HepG2 (cell line): ENCODE measurements around the gene CH25H. TPM values are rescaled to one million over a fixed set of nuclear protein-coding genes. Genes with fewer than 3 reads are reported as not detected.

Experiments used
- AGO1 ChIP-seq: fragments of 200-400 bp; formaldehyde crosslinking; IDR thresholded peaks from 2 replicates; pipeline ENCODE4 v1.6.1; 2017; ENCODE audit warnings: mild to moderate bottlenecking, low read depth, low read length, moderate library complexity; ENCODE audit not compliant: poor library complexity, severe bottlenecking
- ATM ChIP-seq: fragments of 450-650 bp; IDR thresholded peaks from 2 replicates; pipeline ENCODE4 v1.7.1; 2017; ENCODE audit warnings: mild to moderate bottlenecking, borderline replicate concordance
- BORCS8-MEF2B ChIP-seq: sonication (generic); formaldehyde crosslinking; IDR thresholded peaks from 2 replicates; pipeline ENCODE4 v1.8.0; 2022; ENCODE audit warnings: mild to moderate bottlenecking, missing genetic modification reagents
- DZIP1 ChIP-seq: sonication (generic); formaldehyde crosslinking; IDR thresholded peaks from 2 replicates; pipeline ENCODE4 v1.5.0; 2020; ENCODE audit warnings: mild to moderate bottlenecking, missing genetic modification reagents
- FOXA3 ChIP-seq: IDR thresholded peaks from 2 replicates; pipeline ENCODE4 v1.6.1; 2016; ENCODE audit warnings: missing genetic modification reagents, missing compliant biosample characterization
- HDAC6 ChIP-seq: fragments of 200-600 bp; sonication (generic); IDR thresholded peaks from 2 replicates; pipeline ENCODE4 v1.7.0; 2017; ENCODE audit warnings: mild to moderate bottlenecking, antibody characterized with exemption, low read length, low read depth
- MZF1 ChIP-seq: sonication (generic); formaldehyde crosslinking; IDR thresholded peaks from 2 replicates; pipeline ENCODE4 v1.8.1; 2023; ENCODE audit warnings: mild to moderate bottlenecking, missing genetic modification reagents, borderline replicate concordance
- NFE2L1 ChIP-seq: sonication (generic); formaldehyde crosslinking; IDR thresholded peaks from 2 replicates; pipeline ENCODE4 v1.4.0; 2020; ENCODE audit warnings: missing genetic modification reagents, mild to moderate bottlenecking, borderline replicate concordance
- RARA ChIP-seq: IDR thresholded peaks from 2 replicates; pipeline ENCODE4 v1.6.1; 2016; ENCODE audit warnings: missing genetic modification reagents, missing compliant biosample characterization
- SCMH1 ChIP-seq: sonication (generic); formaldehyde crosslinking; IDR thresholded peaks from 2 replicates; pipeline ENCODE4 v1.9.0; 2021; ENCODE audit warnings: missing genetic modification reagents, mild to moderate bottlenecking, borderline replicate concordance
- SMAD9 ChIP-seq: sonication (generic); formaldehyde crosslinking; IDR thresholded peaks from 2 replicates; pipeline ENCODE4 v1.5.1; 2020; ENCODE audit warnings: mild to moderate bottlenecking, missing genetic modification reagents
- TAF15 ChIP-seq: fragments of 200-400 bp; formaldehyde crosslinking; IDR thresholded peaks from one replicate; pipeline ENCODE4 v1.6.1; 2018; ENCODE audit warnings: mild to moderate bottlenecking, low read depth, low read length; ENCODE audit not compliant: poor library complexity, severe bottlenecking
- TARDBP ChIP-seq: sonication (generic); formaldehyde crosslinking; IDR thresholded peaks from 2 replicates; pipeline ENCODE4 v1.8.0; 2022; ENCODE audit warnings: mild to moderate bottlenecking, missing genetic modification reagents
- TEAD3 ChIP-seq: optimal IDR thresholded peaks from 2 replicates; pipeline ENCODE3; 2016; ENCODE audit warnings: borderline replicate concordance
- USF2 ChIP-seq, 2 experiments: sonication (generic) in 1 of 2; formaldehyde crosslinking in 1 of 2; IDR thresholded peaks; 2 replicates each; pipeline versions ENCODE4 v1.5.1 to v1.6.1; 2011 to 2020; ENCODE audit warnings: borderline replicate concordance in 1 of 2, low read depth in 1 of 2, low read length in 1 of 2, mild to moderate bottlenecking in 1 of 2, missing genetic modification reagents in 1 of 2, moderate library complexity in 1 of 2
- XBP1 ChIP-seq: sonication (generic); formaldehyde crosslinking; IDR thresholded peaks from 2 replicates; pipeline ENCODE4 v1.5.0; 2020; ENCODE audit warnings: missing genetic modification reagents
- ZBTB20 ChIP-seq: sonication (generic); formaldehyde crosslinking; IDR thresholded peaks from 2 replicates; pipeline ENCODE4 v1.8.1; 2023; ENCODE audit warnings: missing genetic modification reagents, low read depth, mild to moderate bottlenecking, borderline replicate concordance
- ZFP37 ChIP-seq: sonication (generic); formaldehyde crosslinking; IDR thresholded peaks from 2 replicates; pipeline ENCODE4 v1.4.0; 2020; ENCODE audit warnings: missing genetic modification reagents, borderline replicate concordance
- ZNF12 ChIP-seq: sonication (generic); formaldehyde crosslinking; IDR thresholded peaks from 2 replicates; pipeline ENCODE4 v1.5.0; 2020; ENCODE audit warnings: missing genetic modification reagents
- ZNF17 ChIP-seq: sonication (generic); formaldehyde crosslinking; IDR thresholded peaks from 2 replicates; pipeline ENCODE4 v1.5.0; 2020; ENCODE audit warnings: mild to moderate bottlenecking, missing genetic modification reagents
- ZNF232 ChIP-seq: sonication (generic); formaldehyde crosslinking; IDR thresholded peaks from 2 replicates; pipeline ENCODE4 v1.4.0; 2020; ENCODE audit warnings: missing genetic modification reagents, borderline replicate concordance
- ZNF251 ChIP-seq: sonication (generic); formaldehyde crosslinking; IDR thresholded peaks from 2 replicates; pipeline ENCODE4 v1.9.0; 2021; ENCODE audit warnings: mild to moderate bottlenecking, missing genetic modification reagents
- ZNF446 ChIP-seq: sonication (generic); formaldehyde crosslinking; IDR thresholded peaks from 2 replicates; pipeline ENCODE4 v1.5.0; 2020; ENCODE audit warnings: mild to moderate bottlenecking, missing genetic modification reagents
- ZNF547 ChIP-seq: sonication (generic); formaldehyde crosslinking; IDR thresholded peaks from 2 replicates; pipeline ENCODE4 v1.5.1; 2020; ENCODE audit warnings: mild to moderate bottlenecking, missing genetic modification reagents
- ZNF572 ChIP-seq: sonication (generic); formaldehyde crosslinking; IDR thresholded peaks from 2 replicates; pipeline ENCODE4 v1.5.1; 2020; ENCODE audit warnings: mild to moderate bottlenecking, missing genetic modification reagents
- ZNF777 ChIP-seq: sonication (generic); formaldehyde crosslinking; IDR thresholded peaks from 2 replicates; pipeline ENCODE4 v1.4.0; 2020; ENCODE audit warnings: missing genetic modification reagents
- polyA plus RNA-seq, 8 experiments: library from polyadenylated mRNA; depleted of rRNA in 3 of 8; stranded (reverse) in 7 of 8; unstranded in 1 of 8; fragments of >200 nt; fragmentation: Illumina TruSeq in 4 of 8; extraction: Trizol in 4 of 8; gene quantifications; 2 replicates each; pipeline versions ENCODE4 v1.2.1 to v1.2.3, GENCODE V29; 2011 to 2016; ENCODE audit warnings: low read depth in 4 of 8, missing spikeins in 1 of 8, mixed read lengths in 1 of 8; ENCODE audit not compliant: insufficient read depth in 1 of 8
- total RNA-seq, 5 experiments: library from RNA; depleted of rRNA; stranded (reverse); fragments of >200 nt; fragmentation: Illumina TruSeq; extraction: Trizol; gene quantifications; 2 replicates each; pipeline ENCODE4 v1.2.3, GENCODE V29; 2016; ENCODE audit warnings: low read depth in 1 of 5

Gene CH25H
- total and polyA plus RNA-seq, 2 of the 13 experiments (the other 11 are each of a cell fraction or from before 2014, with no cell fraction given), result not detected

GRCh38 chr10:89251409-89252224 is 44.5 kb upstream of the CH25H start, which contains the start of gene LIPA (continued):
- no peak for TF ChIP-seq DZIP1 (CRISPR knock-in tag)
- TF ChIP-seq SMAD9, result no peak
- TF ChIP-seq XBP1, result no peak
- 0 out of 2 replicates have a peak, but pooled peaks have one; percentile 40 for TF ChIP-seq BORCS8-MEF2B (CRISPR knock-in tag)
- TF ChIP-seq HDAC6, result no peak
- TF ChIP-seq ZFP37, result no peak
- TF ChIP-seq ZNF17, result no peak
- TF ChIP-seq ZNF547 (CRISPR knock-in tag), result peak; percentile 58; the same call in 1 of the 2 replicates
- no peak for TF ChIP-seq TARDBP (CRISPR knock-in tag)
- no peak for TF ChIP-seq FOXA3 (CRISPR knock-in tag)
- no peak for TF ChIP-seq ZNF12 (CRISPR knock-in tag)
- TF ChIP-seq ATM, result no peak
- TF ChIP-seq ZNF251 (CRISPR knock-in tag), result no peak
- no peak; the same call in 1 of the 2 replicates for TF ChIP-seq ZNF777
- TF ChIP-seq ZNF446 (CRISPR knock-in tag), result no peak
- TF ChIP-seq ZNF572 (CRISPR knock-in tag), result no peak
- TF ChIP-seq AGO1, result peak; percentile 72
- no peak for TF ChIP-seq TEAD3
- TF ChIP-seq TAF15, result no peak
- no peak for TF ChIP-seq USF2 (IDR thresholded peaks at IDR 0.05; ENCODE audit: low read depth, low read length)
- no peak for TF ChIP-seq USF2 (CRISPR knock-in tag; IDR thresholded peaks at IDR 0.05; ENCODE audit: borderline replicate concordance)
- no peak for TF ChIP-seq NFE2L1 (CRISPR knock-in tag)
- TF ChIP-seq MZF1 (CRISPR knock-in tag), result no peak
- TF ChIP-seq SCMH1 (CRISPR knock-in tag), result no peak
- no peak; the same call in 1 of the 2 replicates for TF ChIP-seq RARA (CRISPR knock-in tag)
- TF ChIP-seq ZBTB20 (CRISPR knock-in tag), result no peak
- no peak for TF ChIP-seq ZNF232 (CRISPR knock-in tag)
